H9 (cell line): ENCODE results near the gene AGBL3. TPM values are rescaled to one million over a fixed set of nuclear protein-coding genes. Genes with fewer than 3 reads are reported as not detected.

Experiments used
- DNase-seq: peaks from one replicate; pipeline ENCODE4 v3.0.0-alpha.2; 2017
- H2AFZ ChIP-seq: one replicate; pipeline ENCODE4 v1.6.1; 2013; ENCODE audit warnings: mild to moderate bottlenecking, low read length, control low read depth, moderate library complexity
- H2AK5ac ChIP-seq: 2 replicates; pipeline ENCODE4 v1.6.1; 2013; ENCODE audit warnings: low read length, control low read depth, mixed read lengths; ENCODE audit not compliant: insufficient read length
- H2BK120ac ChIP-seq: one replicate; pipeline ENCODE4 v1.6.1; 2013; ENCODE audit warnings: low read depth, mild to moderate bottlenecking, low read length, control low read depth, inconsistent platforms; ENCODE audit not compliant: poor library complexity, severe bottlenecking
- H2BK12ac ChIP-seq: 2 replicates; pipeline ENCODE4 v1.6.1; 2013; ENCODE audit warnings: low read length, control low read depth, mixed read lengths, low read depth; ENCODE audit not compliant: insufficient read length
- H2BK15ac ChIP-seq: 2 replicates; pipeline ENCODE4 v1.6.1; 2013; ENCODE audit warnings: low read depth, low read length, control low read depth
- H2BK20ac ChIP-seq: one replicate; pipeline ENCODE4 v1.6.1; 2013; ENCODE audit warnings: low read depth, mild to moderate bottlenecking, low read length, control low read depth, inconsistent platforms; ENCODE audit not compliant: poor library complexity, severe bottlenecking
- H2BK5ac ChIP-seq: 2 replicates; pipeline ENCODE4 v1.6.1; 2013; ENCODE audit warnings: low read length, control low read depth, mixed read lengths; ENCODE audit not compliant: insufficient read length
- H3K14ac ChIP-seq: 2 replicates; pipeline ENCODE4 v1.6.1; 2013; ENCODE audit warnings: low read length, control low read depth; ENCODE audit not compliant: insufficient read depth
- H3K18ac ChIP-seq: 2 replicates; pipeline ENCODE4 v1.6.1; 2013; ENCODE audit warnings: low read depth, mild to moderate bottlenecking, mixed read lengths, low read length, control low read depth; ENCODE audit not compliant: insufficient read length
- H3K23ac ChIP-seq: 2 replicates; pipeline ENCODE4 v1.6.1; 2013; ENCODE audit warnings: low read length, control low read depth, mixed read lengths, low read depth; ENCODE audit not compliant: insufficient read length
- H3K23me2 ChIP-seq: 2 replicates; pipeline ENCODE4 v1.6.1; 2013; ENCODE audit warnings: low read depth, mild to moderate bottlenecking, mixed read lengths, low read length, control low read depth; ENCODE audit not compliant: insufficient read length, poor library complexity, severe bottlenecking
- H3K27ac ChIP-seq: 2 replicates; pipeline ENCODE4 v1.5.1; 2013; ENCODE audit warnings: low read length, control low read depth, mixed read lengths, low read depth; ENCODE audit not compliant: insufficient read length
- H3K27me3 ChIP-seq: 2 replicates; pipeline ENCODE4 v1.6.1; 2013; ENCODE audit warnings: low read length, control low read depth, inconsistent platforms; ENCODE audit not compliant: insufficient read depth
- H3K4ac ChIP-seq: 2 replicates; pipeline ENCODE4 v1.6.1; 2013; ENCODE audit warnings: low read depth, mild to moderate bottlenecking, control low read depth, inconsistent platforms, low read length, moderate library complexity
- H3K4me1 ChIP-seq: 2 replicates; pipeline ENCODE4 v1.6.1; 2013; ENCODE audit warnings: low read length, control low read depth, inconsistent platforms; ENCODE audit not compliant: insufficient read depth
- H3K4me2 ChIP-seq: 2 replicates; pipeline ENCODE4 v1.6.1; 2013; ENCODE audit warnings: low read length, control low read depth, mixed read lengths; ENCODE audit not compliant: insufficient read length, insufficient read depth
- H3K56ac ChIP-seq: 2 replicates; pipeline ENCODE4 v1.6.1; 2013; ENCODE audit warnings: low read depth, mild to moderate bottlenecking, mixed read lengths, low read length, control low read depth; ENCODE audit not compliant: insufficient read length
- H3K79me1 ChIP-seq: 2 replicates; pipeline ENCODE4 v1.6.1; 2013; ENCODE audit warnings: low read depth, mild to moderate bottlenecking, moderate library complexity, low read length, control low read depth, inconsistent platforms; ENCODE audit not compliant: insufficient read depth, poor library complexity, severe bottlenecking
- H3K79me2 ChIP-seq: 2 replicates; pipeline ENCODE4 v1.6.1; 2013; ENCODE audit warnings: low read length, control low read depth, inconsistent platforms; ENCODE audit not compliant: insufficient read depth
- H3K9ac ChIP-seq: 2 replicates; pipeline ENCODE4 v1.6.1; 2013; ENCODE audit warnings: low read length, control low read depth, mixed read lengths; ENCODE audit not compliant: insufficient read length; ENCODE audit errors: extremely low read depth
- H3K9me3 ChIP-seq: one replicate; pipeline ENCODE4 v1.6.1; 2013; ENCODE audit warnings: low read depth, low read length, inconsistent platforms; ENCODE audit not compliant: control insufficient read depth
- H3T11ph ChIP-seq: one replicate; pipeline ENCODE4 v1.6.1; 2013; ENCODE audit warnings: mild to moderate bottlenecking, low read length, control low read depth, inconsistent platforms
- H4K20me1 ChIP-seq: one replicate; pipeline ENCODE4 v1.6.1; 2013; ENCODE audit not compliant: control insufficient read depth, insufficient read length, insufficient read depth
- H4K5ac ChIP-seq: 2 replicates; pipeline ENCODE4 v1.6.1; 2013; ENCODE audit warnings: low read depth, mild to moderate bottlenecking, mixed read lengths, low read length, control low read depth; ENCODE audit not compliant: insufficient read length
- H4K8ac ChIP-seq: replicated peaks from 2 replicates; pipeline ENCODE4 v1.6.1; 2013; ENCODE audit warnings: low read length, control low read depth, mixed read lengths, low read depth; ENCODE audit not compliant: insufficient read length
- H4K91ac ChIP-seq: 2 replicates; pipeline ENCODE4 v1.6.1; 2013; ENCODE audit warnings: low read depth, mild to moderate bottlenecking, moderate library complexity, mixed read lengths, low read length, control low read depth; ENCODE audit not compliant: insufficient read length
- H3K27ac Mint-ChIP-seq, 3 experiments: 2 replicates in 2 of 3; 3 replicates in 1 of 3; pipeline ENCODE4 v1.8.0; 2020 to 2021; ENCODE audit warnings: mixed read lengths in 3 of 3, mild to moderate bottlenecking in 1 of 3, moderate library complexity in 1 of 3
- H3K27me3 Mint-ChIP-seq: 2 replicates; pipeline ENCODE4 v1.8.0; 2021; ENCODE audit warnings: low read depth, mild to moderate bottlenecking, moderate library complexity, mixed read lengths
- H3K36me3 Mint-ChIP-seq, 3 experiments: 2 replicates in 2 of 3; 3 replicates in 1 of 3; pipeline ENCODE4 v1.8.0; 2020 to 2021; ENCODE audit warnings: low read depth in 3 of 3, mixed read lengths in 3 of 3; ENCODE audit not compliant: insufficient read depth in 1 of 3
- H3K4me1 Mint-ChIP-seq, 2 experiments: 2 replicates each; pipeline ENCODE4 v1.8.0; 2020; ENCODE audit warnings: mixed read lengths in 2 of 2
- H3K4me3 Mint-ChIP-seq, 2 experiments: 2 replicates in 1 of 2; 3 replicates in 1 of 2; pipeline ENCODE4 v1.8.0; 2020 to 2021; ENCODE audit warnings: mild to moderate bottlenecking in 2 of 2, mixed read lengths in 2 of 2, moderate library complexity in 1 of 2
- H3K9me3 Mint-ChIP-seq, 2 experiments: 2 replicates in 1 of 2; 3 replicates in 1 of 2; pipeline ENCODE4 v1.8.0; 2020; ENCODE audit warnings: mild to moderate bottlenecking in 2 of 2, mixed read lengths in 2 of 2, moderate library complexity in 1 of 2
- WGBS: extraction: QIAGEN DNeasy Blood & Tissue Kit; methylation state at CpG from one replicate; pipeline ENCODE4 v1.1.7; 2013; ENCODE audit warnings: missing lambda C conversion rate, low lambda C conversion rate, mixed read lengths; ENCODE audit not compliant: insufficient read length; ENCODE audit errors: extremely low coverage; 5-methylcytosine and 5-hydroxymethylcytosine counted together
- total RNA-seq: library from RNA; stranded (reverse); gene quantifications from 2 replicates; pipeline ENCODE4 v1.2.1, GENCODE V29; 2021
- TF ChIP-seq, protein P1 (sequence below): fragments of 200-600 bp; sonication (generic); conservative IDR thresholded peaks from 3 replicates; pipeline ENCODE4 v1.8.0; 2021; ENCODE audit warnings: antibody characterized with exemption, mild to moderate bottlenecking

The AGBL3 gene
- total RNA-seq, 1 experiment from 2014 or later: 2.4 TPM

GRCh38 chr7:135156290-135156689 is 170.0 kb downstream of the AGBL3 start:
- no peaks in the 10 kb centered on the region for H4K20me1 ChIP-seq
- H3K4ac ChIP-seq: no peak overlapping the region
- peaks cover 5% of the 10 kb centered on the region for H3K27me3 Mint-ChIP-seq
- H3K9ac ChIP-seq: no peak overlapping the region
- peaks cover 39 to 45% of the 10 kb centered on the region in 2 experiments for H3K9me3 Mint-ChIP-seq
- no peak overlapping the region for H3K14ac ChIP-seq
- H3K36me3 Mint-ChIP-seq: peaks cover 25 to 63% (median 51%) of the 10 kb centered on the region in 3 experiments
- peaks cover 4% of the 10 kb centered on the region; the same call in 1 of the 2 replicates for H3K4me1 ChIP-seq
- no peaks in the 10 kb centered on the region for H3K79me1 ChIP-seq
- no peaks in the 10 kb centered on the region for H3K27me3 ChIP-seq
- no peak overlapping the region for H2BK15ac ChIP-seq
- no peak overlapping the region for H3K4me2 ChIP-seq
- H2BK5ac ChIP-seq: no peak overlapping the region
- no peak for DNase-seq
- TF ChIP-seq, protein P1, sequence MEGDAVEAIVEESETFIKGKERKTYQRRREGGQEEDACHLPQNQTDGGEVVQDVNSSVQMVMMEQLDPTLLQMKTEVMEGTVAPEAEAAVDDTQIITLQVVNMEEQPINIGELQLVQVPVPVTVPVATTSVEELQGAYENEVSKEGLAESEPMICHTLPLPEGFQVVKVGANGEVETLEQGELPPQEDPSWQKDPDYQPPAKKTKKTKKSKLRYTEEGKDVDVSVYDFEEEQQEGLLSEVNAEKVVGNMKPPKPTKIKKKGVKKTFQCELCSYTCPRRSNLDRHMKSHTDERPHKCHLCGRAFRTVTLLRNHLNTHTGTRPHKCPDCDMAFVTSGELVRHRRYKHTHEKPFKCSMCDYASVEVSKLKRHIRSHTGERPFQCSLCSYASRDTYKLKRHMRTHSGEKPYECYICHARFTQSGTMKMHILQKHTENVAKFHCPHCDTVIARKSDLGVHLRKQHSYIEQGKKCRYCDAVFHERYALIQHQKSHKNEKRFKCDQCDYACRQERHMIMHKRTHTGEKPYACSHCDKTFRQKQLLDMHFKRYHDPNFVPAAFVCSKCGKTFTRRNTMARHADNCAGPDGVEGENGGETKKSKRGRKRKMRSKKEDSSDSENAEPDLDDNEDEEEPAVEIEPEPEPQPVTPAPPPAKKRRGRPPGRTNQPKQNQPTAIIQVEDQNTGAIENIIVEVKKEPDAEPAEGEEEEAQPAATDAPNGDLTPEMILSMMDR: no peak
- no peak overlapping the region for H3K23ac ChIP-seq
- H3K4me1 Mint-ChIP-seq: peaks cover 12 to 21% of the 10 kb centered on the region in 2 experiments
- H2BK12ac ChIP-seq: no peak overlapping the region
- no peak overlapping the region for H3K27ac Mint-ChIP-seq
- H2AFZ ChIP-seq: no peak overlapping the region
- no peak overlapping the region for H3K18ac ChIP-seq
- no peak overlapping the region for H4K5ac ChIP-seq
- H3K27ac ChIP-seq: no peak overlapping the region
- H2AK5ac ChIP-seq: no peak overlapping the region
- no peaks in the 10 kb centered on the region for H3K9me3 ChIP-seq
- WGBS: no CpG with 5 or more reads among the region's 1 CpG
- H3K23me2 ChIP-seq: no peaks in the 10 kb centered on the region
- no peak overlapping the region for H3K4me3 Mint-ChIP-seq
- H2BK120ac ChIP-seq: no peak overlapping the region
- no peak overlapping the region for H4K91ac ChIP-seq
- no peak overlapping the region for H3K56ac ChIP-seq
- no peak overlapping the region for H2BK20ac ChIP-seq
- H3T11ph ChIP-seq: no peak overlapping the region
- no peaks in the 10 kb centered on the region for H3K79me2 ChIP-seq
- H4K8ac ChIP-seq: no peak overlapping the region
